PC-9 (cell line): ENCODE results near the gene NKRF. TPM values are rescaled to one million over a fixed set of nuclear protein-coding genes. Genes with fewer than 3 reads are reported as not detected.
"Not testable (repeated sequence)": the region's sequence is repeated elsewhere in the genome, so short reads cannot be mapped to it uniquely, and the experiment has no call there.

Source experiments
- BruUV-seq: library from RNA; stranded (reverse); fragments of 400-500 nt; replicated peaks from 2 replicates; lab custom pipeline; 2021; lab: Mats Ljungman, UMichigan
- CTCF ChIA-PET: fragments of 300-600 bp; sonication (Branson Sonifier 250); formaldehyde crosslinking; loops from one replicate; lab custom pipeline; 2022; ENCODE audit warnings: antibody characterized with exemption; lab: Charles Lee
- POLR2A ChIA-PET: fragments of 300-600 bp; sonication (Branson Sonifier 250); formaldehyde crosslinking; loops from one replicate; lab custom pipeline; 2022; ENCODE audit warnings: antibody characterized with exemption; ENCODE audit not compliant: unreplicated experiment; lab: Charles Lee
- DNase-seq, 2 experiments: peaks; one replicate each; pipeline versions ENCODE4 v3.0.0 to v3.0.0-alpha.2; 2015 to 2022; ENCODE audit warnings: mixed read lengths in 1 of 2
- H2AFZ ChIP-seq: fragments of 200-600 bp; sonication (generic); 2 replicates; pipeline ENCODE4 v1.8.1; 2017; ENCODE audit warnings: antibody characterized with exemption
- H3F3A ChIP-seq: fragments of 200-600 bp; sonication (generic); 2 replicates; pipeline ENCODE4 v1.8.1; 2017; ENCODE audit warnings: antibody characterized with exemption, mild to moderate bottlenecking, low read depth; ENCODE audit not compliant: insufficient read depth
- H3K27ac ChIP-seq: fragments of 200-600 bp; sonication (generic); 2 replicates; pipeline ENCODE4 v1.6.1; 2016; ENCODE audit warnings: mixed run types
- H3K27me3 ChIP-seq: fragments of 200-600 bp; sonication (generic); 2 replicates; pipeline ENCODE4 v1.6.1; 2016; ENCODE audit warnings: low read depth, mixed run types; ENCODE audit not compliant: insufficient read depth
- H3K36me3 ChIP-seq: fragments of 200-600 bp; sonication (generic); 2 replicates; pipeline ENCODE4 v1.6.1; 2016; ENCODE audit warnings: low read depth, mixed run types
- H3K4me1 ChIP-seq: fragments of 200-600 bp; sonication (generic); replicated peaks from 2 replicates; pipeline ENCODE4 v1.6.1; 2016; ENCODE audit warnings: mixed run types; ENCODE audit not compliant: insufficient read depth
- H3K4me2 ChIP-seq: fragments of 200-600 bp; sonication (generic); 2 replicates; pipeline ENCODE4 v1.6.1; 2017; ENCODE audit warnings: mixed run types
- H3K4me3 ChIP-seq: fragments of 200-600 bp; sonication (generic); 2 replicates; pipeline ENCODE4 v1.6.1; 2016; ENCODE audit warnings: mixed run types
- H3K79me2 ChIP-seq: fragments of 200-600 bp; sonication (generic); 2 replicates; pipeline ENCODE4 v1.6.1; 2017; ENCODE audit warnings: low read depth, mixed run types
- H3K9me2 ChIP-seq: fragments of 200-600 bp; sonication (generic); 2 replicates; pipeline ENCODE4 v1.8.1; 2017; ENCODE audit warnings: mild to moderate bottlenecking; ENCODE audit not compliant: insufficient read depth
- H3K9me3 ChIP-seq: fragments of 200-600 bp; sonication (generic); 2 replicates; pipeline ENCODE4 v1.8.1; 2016; ENCODE audit warnings: low read depth; ENCODE audit not compliant: insufficient read depth
- H4K20me1 ChIP-seq: fragments of 200-600 bp; sonication (generic); 2 replicates; pipeline ENCODE4 v1.8.1; 2017; ENCODE audit not compliant: insufficient read depth
- CTCF ChIP-seq: fragments of 200-600 bp; sonication (generic); conservative IDR thresholded peaks from 2 replicates; pipeline ENCODE4 v1.6.1; 2017; ENCODE audit warnings: mixed run types, antibody characterized with exemption, mild to moderate bottlenecking, moderate library complexity
- EZH2 ChIP-seq: fragments of 200-600 bp; sonication (generic); IDR thresholded peaks from 2 replicates; pipeline ENCODE4 v1.8.0; 2017; ENCODE audit warnings: antibody characterized with exemption, low read depth
- intact Hi-C: fragments of 100-400 bp; cut with micrococcal nuclease; formaldehyde crosslinking; loops from one replicate; pipeline ENCODE4 v1.10.0; 2022; ENCODE audit not compliant: unreplicated experiment
- total RNA-seq: library from RNA; stranded (reverse); gene quantifications from 2 replicates; pipeline ENCODE4 v1.2.3, GENCODE V29; 2021

The NKRF gene
- total RNA-seq, 1 experiment from 2014 or later = 25.7 TPM

GRCh38 chrX:119638725-119639471 is 32.7 kb upstream of the NKRF start:
- CTCF ChIA-PET = interaction anchor here (0.5 kb wide), 1 partner anchor 95 kb away, joined by 4 read pairs; no protein-coding TSS in a partner anchor
- intact Hi-C loops = no loop called here
- Histone ChIP-seq H3K36me3 (no peaks in the 10 kb centered on the region), H3K27me3 (no peaks in the 10 kb centered on the region), H3K79me2 (no peaks in the 10 kb centered on the region), H3F3A (no peaks in the 10 kb centered on the region), H3K9me3 (no peaks in the 10 kb centered on the region), H3K9me2 (no peaks in the 10 kb centered on the region), H4K20me1 (no peaks in the 10 kb centered on the region), H3K4me1 (no peaks in the 10 kb centered on the region), H3K4me2 (no peak overlapping the region), H3K27ac (no peak overlapping the region), H3K4me3 (no peak overlapping the region), H2AFZ (no peak overlapping the region)
- no TSS peak for BruUV-seq
- no peak for TF ChIP-seq CTCF
- no peak for TF ChIP-seq EZH2
- DNase-seq = no peak
- POLR2A ChIA-PET = no interaction called here

GRCh38 chrX:119637421-119637820 is 31.2 kb upstream of the NKRF start:
- H3K27me3 ChIP-seq, H3K9me3 ChIP-seq, BruUV-seq, H3K36me3 ChIP-seq, H3K27ac ChIP-seq, H3K79me2 ChIP-seq, H4K20me1 ChIP-seq, CTCF ChIA-PET, DNase-seq, intact Hi-C loops, H3K4me2 ChIP-seq, H3F3A ChIP-seq, H3K4me3 ChIP-seq, H2AFZ ChIP-seq, H3K4me1 ChIP-seq, H3K9me2 ChIP-seq, POLR2A ChIA-PET: not testable (repeated sequence)

- Histone ChIP-seq H3K27ac (no peak overlapping the region), H3K9me3 (no peaks in the 10 kb centered on the region), H3K9me2 (no peaks in the 10 kb centered on the region), H2AFZ (no peak overlapping the region), H3K4me3 (no peak overlapping the region), H3F3A (no peaks in the 10 kb centered on the region), H3K4me2 (no peak overlapping the region), H4K20me1 (no peaks in the 10 kb centered on the region), H3K27me3 (no peaks in the 10 kb centered on the region), H3K79me2 (no peaks in the 10 kb centered on the region), H3K36me3 (no peaks in the 10 kb centered on the region), H3K4me1 (no peaks in the 10 kb centered on the region)
- CTCF ChIA-PET = no interaction called here
- no peak for DNase-seq
- intact Hi-C loops = no loop called here
- TF ChIP-seq CTCF (no peak), EZH2 (no peak)
- BruUV-seq = no TSS peak
- POLR2A ChIA-PET = no interaction called here
These were observed 30.2 kb upstream of the NKRF start for GRCh38 chrX:119636419-119636818.
